ENCODE measurements around the gene CDRT15.
"Not testable (repeated sequence)": the region's sequence is repeated elsewhere in the genome, so short reads cannot be mapped to it uniquely, and the experiment has no call there.

Gene CDRT15

DNA sequence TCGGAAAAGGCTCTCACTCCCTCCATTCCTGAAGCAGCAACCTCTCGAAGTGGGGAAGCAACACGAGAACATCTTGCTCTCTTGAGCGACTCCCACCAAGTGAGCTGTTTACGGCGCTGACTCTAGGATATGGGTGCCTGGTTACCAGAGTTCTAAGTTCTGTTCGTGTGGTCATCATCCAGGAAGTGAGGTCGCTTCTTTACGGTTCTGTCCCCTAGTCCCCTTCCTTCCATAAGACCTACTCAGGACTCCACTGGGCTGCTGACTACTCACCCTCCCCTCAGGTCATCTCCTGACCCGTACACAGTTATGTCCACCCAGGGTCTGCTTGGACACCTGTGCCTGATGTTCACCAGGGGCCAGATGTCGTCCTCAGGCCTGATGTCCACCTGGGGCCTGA is at the start of gene CDRT15:
CDRT15 (minus strand) TSS at position 101 of the 400 bp plus-strand sequence; CDS start at position 72, 29 bp downstream.
- not testable (repeated sequence) for H3K27ac ChIP-seq; DNase-seq (ENCODE audit: low read depth, low spot score)

DNA sequence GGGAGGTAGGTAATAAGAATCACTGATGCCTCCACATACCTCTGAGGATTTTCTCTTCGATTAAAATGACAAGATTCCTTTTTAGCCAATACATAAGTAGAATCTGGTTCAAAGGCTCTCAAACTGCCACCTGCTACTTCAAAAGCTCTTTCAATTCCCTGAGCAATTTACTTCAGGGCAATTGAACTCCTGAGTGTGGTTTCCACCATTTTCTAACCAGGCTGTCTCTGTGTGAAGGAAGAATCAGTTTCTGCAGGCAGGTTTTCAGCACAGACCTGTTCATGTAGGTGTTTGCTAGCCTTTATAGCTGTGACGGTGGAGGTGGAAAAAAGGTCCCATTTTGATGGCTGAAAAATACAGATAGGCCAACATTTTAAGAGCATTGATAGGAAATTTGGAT is 46.1 kb upstream of the CDRT15 start:
- no peak overlapping the region for H3K27ac ChIP-seq
- DNase-seq (ENCODE audit: low read depth, low spot score): no peak

DNA sequence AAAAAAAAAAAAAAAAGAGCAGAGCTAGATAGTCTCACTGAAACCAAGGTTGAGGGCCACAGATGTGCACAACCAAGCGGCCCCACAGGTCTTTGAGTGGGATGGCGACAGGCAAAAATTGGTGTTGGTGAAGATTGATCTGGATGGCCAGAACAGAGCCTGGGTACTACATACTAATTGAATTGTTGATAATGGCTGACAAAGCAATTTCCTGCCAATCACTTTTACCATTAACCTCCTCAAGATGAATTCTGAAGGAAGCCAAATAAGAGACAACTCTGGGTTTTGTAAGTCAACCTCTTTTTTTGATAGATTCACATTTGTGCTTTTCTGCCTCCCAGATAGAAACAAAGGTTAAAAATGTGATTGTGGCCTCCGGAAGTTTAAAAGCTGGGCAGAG is 44.9 kb upstream of the CDRT15 start:
- DNase-seq (ENCODE audit: low read depth, low spot score): no peak
- H3K27ac ChIP-seq: no peak overlapping the region

DNA sequence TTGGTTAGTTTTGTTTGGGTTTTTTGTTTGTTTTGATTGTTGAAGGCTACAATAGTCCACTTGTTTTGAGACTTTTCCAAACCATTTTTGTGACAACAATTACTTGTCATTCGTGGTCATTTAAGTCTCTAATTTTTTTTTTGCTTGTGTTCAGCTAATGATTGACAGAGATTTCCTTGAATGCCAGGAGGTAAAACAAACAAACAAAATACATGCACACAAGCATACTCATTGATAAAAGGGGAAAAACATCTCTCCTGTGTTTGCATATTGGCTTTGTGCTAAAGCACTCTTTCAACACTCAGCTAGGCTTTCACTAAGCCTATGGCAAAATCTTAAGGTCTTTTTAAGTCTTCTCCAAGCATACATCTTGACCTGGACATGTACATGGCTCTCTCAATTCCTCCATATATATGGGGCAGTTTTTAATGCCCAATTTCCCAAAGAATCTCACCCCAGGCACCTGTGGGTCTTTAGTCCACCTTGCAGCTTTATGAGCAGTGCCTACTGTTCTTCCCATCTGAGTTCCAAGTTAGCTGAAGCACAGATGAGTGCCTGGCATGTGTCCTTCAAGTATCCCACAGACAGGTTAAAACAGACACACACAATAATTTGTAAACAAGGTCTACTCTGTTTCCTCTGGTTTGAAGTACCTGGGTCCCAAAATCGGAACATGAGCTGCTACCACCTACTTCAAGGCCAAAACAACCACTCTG is 40.0 kb upstream of the CDRT15 start:
- DNase-seq (ENCODE audit: low read depth, low spot score): no peak
- H3K27ac ChIP-seq: no peak overlapping the region

DNA sequence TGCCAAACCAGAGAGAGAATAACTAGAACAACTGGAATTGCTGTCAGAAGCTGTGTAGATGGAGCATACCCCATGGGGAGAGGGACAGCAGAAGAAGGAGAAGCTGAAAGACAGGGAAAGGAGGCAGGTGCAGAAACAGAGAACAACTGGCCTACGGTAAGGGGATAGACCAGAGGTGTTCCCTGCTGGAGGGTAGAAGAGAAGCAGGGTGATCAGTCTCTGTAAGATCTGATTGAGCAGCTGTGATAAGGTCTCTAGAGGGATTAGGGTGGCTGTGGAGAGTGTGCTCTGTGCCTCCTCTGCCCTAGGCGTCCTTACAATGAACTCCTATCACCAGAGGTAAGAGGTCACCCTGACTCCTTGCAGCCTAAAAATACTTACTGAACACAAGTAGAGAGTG is 33.8 kb upstream of the CDRT15 start:
- H3K27ac ChIP-seq: no peak overlapping the region

DNA sequence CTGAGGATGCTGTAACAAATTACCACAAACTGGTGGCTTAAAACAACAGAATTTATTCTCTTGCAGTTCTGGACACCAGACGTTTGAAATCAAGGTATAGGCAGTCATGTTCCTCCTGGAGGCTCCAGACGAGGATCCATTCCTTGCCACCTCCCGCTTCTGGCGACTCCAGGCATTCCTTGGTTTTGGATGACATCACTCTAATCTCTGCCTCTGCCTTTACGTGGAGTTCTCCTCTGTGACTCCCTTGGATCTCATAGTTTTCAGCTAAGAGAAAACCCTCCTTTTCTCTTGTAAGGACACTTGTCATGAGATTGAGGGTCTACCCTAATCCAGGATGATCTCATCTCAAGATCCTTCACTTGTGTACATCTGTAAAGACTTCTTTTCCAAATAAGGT is 32.8 kb upstream of the CDRT15 start:
- no peak overlapping the region for H3K27ac ChIP-seq
- no peak for DNase-seq (ENCODE audit: low read depth, low spot score)

More for the DNA sequence above, 33.8 kb upstream of the CDRT15 start:
- no peak for DNase-seq (ENCODE audit: low read depth, low spot score)

DNA sequence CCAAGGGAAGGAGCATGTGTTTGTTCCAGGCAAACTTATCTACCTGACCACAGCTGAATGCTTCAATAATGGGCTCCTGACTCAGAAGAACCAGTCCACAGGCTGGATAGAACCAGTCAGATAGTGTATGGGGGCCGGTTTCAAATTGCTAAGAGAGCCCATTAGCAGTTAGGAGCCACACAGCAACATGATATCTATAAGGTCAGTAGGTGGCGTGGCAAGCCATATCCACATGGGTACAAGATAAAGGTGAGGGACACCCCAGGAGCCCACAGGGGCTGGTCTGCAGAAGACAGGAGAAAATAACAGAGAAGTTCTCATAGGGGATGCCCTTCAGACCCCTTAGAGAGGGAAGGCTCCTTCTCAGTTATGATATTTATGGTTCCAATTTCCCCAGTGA is 31.6 kb upstream of the CDRT15 start:
- no peak overlapping the region for H3K27ac ChIP-seq
- DNase-seq (ENCODE audit: low read depth, low spot score): no peak

DNA sequence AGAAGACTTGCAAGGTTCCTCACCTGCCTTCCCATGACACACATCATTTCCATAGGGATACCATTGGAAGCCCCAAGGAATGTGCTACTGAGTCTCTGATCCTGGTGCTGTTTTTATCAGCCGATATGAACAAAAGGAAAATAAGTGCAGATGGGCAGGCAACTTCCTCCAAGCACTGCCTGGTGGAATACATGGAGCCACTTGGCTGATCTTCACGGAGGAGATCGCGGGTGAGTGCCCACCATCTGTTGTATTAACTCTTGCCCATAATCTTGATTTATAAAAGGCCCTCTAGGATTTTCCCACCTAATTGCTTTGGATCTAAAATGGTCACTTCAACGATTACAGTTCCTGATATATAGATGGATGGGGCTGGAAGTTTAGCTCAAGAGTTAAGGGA is 24.7 kb upstream of the CDRT15 start:
- no peak for DNase-seq (ENCODE audit: low read depth, low spot score)
- no peak overlapping the region for H3K27ac ChIP-seq

DNA sequence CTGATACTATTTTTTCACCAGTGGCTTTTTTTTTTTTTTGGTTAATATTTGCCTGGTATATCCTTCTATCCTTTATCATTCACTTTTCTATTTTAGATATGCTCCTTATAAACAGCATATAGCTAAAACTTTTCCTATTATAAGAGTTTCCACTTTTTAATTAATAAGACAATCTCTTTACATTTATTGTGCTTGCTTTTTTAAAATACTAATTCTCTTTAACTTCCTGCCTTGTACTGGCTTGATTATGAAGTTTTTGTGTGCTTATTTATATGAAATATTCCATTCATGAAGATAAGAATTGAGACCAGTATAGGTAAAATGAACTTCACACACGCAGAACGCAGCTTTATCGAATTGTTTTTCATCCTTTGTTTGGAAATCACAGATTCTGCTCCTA is 9.0 kb upstream of the CDRT15 start:
- DNase-seq (ENCODE audit: low read depth, low spot score): no peak
- no peak overlapping the region for H3K27ac ChIP-seq

DNA sequence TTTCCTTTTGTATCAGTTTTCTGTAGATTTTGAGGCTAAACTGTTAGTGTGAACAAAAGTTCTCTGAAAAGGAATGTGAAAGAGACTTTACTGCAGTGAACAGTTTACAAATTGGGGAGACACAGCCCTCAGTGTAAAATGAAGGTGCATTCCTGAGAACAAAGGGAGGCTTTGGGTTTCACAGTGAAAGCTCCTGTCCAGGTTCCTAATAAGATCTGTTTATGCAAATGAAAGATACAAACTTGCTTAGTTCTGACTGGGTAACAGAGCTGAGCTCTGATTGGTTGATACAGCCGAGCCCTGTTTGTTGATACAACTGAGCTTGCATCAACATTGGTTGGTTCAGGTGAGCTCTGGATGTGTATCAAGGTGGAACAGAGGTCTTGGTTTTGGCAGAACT is 8.3 kb upstream of the CDRT15 start:
- DNase-seq (ENCODE audit: low read depth, low spot score): no peak

DNA sequence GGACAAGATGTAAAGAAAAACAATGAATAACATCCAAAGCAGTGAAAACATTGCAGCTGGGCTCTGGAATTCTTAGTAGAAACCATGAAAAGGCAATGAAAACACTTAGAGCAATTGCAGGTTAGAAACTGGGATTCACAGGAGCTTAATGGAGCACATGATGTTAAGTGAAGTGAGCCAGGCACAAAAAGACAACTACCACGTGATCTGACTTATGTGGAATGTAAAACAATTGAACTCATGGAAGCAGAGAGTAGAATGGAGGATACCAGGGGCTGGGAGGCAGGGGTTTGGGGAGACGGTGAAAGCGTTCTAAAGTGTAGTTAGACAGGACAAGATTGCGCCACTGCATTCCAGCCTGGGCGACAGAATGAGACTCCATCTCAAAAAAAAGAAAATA is 2.6 kb upstream of the CDRT15 start:
- not testable (repeated sequence) for H3K27ac ChIP-seq; DNase-seq (ENCODE audit: low read depth, low spot score)

More for the DNA sequence above, 8.3 kb upstream of the CDRT15 start:
- H3K27ac ChIP-seq: no peak overlapping the region

DNA sequence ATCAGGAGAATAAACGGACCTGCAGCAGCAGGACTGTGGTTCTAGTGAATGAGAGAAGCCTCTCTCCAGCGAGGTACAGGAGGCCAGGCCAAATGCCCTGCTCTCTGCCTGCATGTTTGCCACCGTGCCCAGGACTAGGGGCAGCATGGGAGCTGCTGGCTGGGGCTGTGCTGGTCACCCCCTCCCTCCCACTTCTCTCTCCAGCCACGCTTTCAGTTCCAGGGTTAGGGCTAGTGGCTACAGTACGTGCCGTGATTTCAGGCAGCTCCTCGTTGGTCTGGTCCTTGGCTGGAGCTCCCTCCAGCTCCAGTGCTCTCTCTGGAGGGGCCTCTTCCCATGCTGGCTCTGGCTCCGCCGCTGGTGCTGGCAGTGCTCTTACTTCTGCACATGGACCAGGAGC is 630 bp downstream of the CDRT15 start:
- not testable (repeated sequence) for DNase-seq (ENCODE audit: low read depth, low spot score); H3K27ac ChIP-seq

DNA sequence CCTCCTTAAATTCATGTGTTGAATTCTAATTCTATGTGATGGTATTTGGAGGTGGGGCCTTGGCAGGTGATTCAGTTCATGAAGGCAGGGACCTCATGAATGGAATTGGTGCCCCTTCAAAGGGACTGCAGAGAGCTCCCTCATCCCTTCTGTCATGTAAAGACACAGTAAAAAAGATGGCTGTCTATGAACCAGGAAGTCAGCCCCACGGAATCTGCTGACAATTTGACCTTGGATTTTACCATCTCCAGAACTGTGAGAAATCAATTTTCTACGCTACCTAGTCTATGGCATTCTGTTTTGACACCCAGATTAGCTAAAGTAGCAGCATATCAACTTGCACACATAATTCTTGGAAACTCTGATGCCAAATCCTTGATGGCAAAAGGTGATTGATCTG is 1.6 kb downstream of the CDRT15 start:
- H3K27ac ChIP-seq; DNase-seq (ENCODE audit: low read depth, low spot score): not testable (repeated sequence)

DNA sequence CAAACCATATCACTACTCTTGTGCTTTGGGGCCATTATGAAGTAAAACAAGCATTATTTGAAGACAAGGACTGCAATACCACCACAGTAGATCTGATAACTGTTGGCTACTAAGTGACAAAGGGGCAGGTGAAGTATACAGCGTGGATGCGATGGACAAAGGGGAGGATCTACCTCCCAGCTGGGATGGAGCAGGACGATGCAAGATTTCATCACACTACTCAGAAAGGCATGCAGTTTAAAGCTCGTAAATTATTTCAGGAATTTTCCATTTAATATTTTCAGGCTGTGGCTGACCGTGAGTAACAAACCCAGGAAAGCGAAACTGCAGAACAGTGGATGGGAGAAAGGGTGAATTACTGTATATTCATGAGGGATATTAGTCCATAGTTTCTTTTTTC is 5.5 kb downstream of the CDRT15 start:
- H3K27ac ChIP-seq; DNase-seq (ENCODE audit: low read depth, low spot score): not testable (repeated sequence)

DNA sequence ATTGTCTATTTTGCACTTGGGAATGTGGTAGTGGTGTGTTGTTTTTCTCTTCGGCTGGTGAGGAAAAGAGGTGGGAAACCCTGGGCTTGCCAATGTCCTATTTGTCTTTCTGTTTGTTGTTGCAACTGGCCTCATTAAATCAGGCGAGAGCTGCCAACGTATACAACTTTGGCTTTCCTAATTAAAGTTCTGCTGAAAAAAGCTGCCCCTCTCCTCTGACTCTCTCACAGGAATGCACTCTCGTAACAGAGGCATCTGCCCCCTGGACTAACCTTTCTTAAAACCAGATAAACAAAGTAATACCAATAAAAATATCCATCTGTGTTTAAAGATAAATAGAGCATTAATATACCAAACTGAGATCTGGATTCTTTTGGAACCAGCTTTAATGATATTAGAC is 7.8 kb downstream of the CDRT15 start:
- no peak overlapping the region for H3K27ac ChIP-seq
- no peak for DNase-seq (ENCODE audit: low read depth, low spot score)

DNA sequence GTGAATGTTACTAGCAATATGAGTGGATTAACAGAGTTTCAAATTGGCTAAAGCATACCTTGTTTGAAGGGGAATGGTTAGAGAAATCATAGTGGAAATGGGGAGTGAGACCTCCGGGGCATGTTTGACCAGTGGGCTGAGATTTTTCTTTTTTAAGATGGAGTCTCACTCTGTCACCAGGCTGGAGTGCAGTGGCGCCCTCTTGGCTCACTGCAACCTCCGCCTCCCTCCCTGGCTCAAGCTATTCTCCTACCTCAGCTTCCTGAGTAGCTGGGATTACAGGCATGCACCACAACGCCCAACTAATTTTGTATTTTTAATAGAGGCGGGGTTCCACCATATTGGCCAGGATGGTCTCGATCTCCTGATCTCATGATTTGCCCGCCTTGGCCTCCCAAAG is 9.6 kb downstream of the CDRT15 start:
- DNase-seq (ENCODE audit: low read depth, low spot score): no peak

DNA sequence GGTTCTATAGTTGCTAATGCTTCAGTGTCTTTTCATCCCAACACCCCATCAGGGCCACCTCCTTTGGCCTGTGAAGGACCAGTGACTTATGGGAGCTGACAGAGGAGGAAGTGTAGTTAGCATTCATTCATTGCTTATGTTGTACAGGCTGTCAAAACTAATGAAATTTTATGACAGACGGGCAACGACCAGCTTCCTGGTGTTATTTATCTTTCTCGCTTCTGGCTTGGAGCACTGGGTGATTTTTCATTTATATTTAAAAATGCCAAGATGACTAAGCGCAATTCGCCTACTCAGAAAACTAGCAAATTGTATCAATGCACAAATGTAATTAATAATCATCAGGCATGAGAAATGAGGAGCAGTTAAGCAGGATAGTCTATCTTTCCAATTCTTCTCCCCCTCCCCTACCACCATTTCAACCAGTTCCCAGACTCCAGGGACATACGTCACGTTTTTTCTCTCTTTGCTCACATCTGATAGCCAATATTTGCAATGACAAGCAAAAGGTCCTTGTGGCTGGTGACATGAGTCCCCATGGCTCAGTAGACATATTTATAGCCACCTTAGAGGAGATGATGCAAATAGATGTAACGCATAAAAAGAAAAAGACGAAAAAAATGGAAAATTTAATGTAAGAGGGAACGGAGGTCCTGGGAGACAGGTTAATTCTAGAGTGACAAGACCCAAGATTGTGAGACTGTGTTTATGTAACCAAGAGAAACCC is 11.2 kb downstream of the CDRT15 start:
- DNase-seq (ENCODE audit: low read depth, low spot score): no peak
- no peak overlapping the region for H3K27ac ChIP-seq

More for the DNA sequence above, 9.6 kb downstream of the CDRT15 start:
- H3K27ac ChIP-seq: no peak overlapping the region

DNA sequence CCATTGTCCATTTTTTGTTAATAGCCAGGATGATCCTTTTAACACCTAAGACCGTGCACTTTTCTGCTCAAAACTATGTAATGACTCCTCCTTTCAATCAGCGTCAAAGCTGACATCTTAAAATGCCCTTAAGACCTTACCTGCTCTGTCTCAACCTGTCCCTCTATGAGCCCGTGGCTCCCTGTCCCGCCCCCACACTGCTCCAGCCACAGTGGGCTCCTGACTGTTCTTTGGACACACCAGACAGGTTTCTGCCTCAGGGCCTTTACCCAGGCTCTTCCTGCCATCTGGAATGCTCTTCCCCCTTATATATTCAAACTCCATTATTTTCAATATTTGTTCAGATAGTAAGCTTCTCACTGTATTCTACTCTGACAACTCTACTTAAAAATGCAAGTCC is 14.1 kb downstream of the CDRT15 start:
- DNase-seq (ENCODE audit: low read depth, low spot score): no peak
- no peak overlapping the region for H3K27ac ChIP-seq

DNA sequence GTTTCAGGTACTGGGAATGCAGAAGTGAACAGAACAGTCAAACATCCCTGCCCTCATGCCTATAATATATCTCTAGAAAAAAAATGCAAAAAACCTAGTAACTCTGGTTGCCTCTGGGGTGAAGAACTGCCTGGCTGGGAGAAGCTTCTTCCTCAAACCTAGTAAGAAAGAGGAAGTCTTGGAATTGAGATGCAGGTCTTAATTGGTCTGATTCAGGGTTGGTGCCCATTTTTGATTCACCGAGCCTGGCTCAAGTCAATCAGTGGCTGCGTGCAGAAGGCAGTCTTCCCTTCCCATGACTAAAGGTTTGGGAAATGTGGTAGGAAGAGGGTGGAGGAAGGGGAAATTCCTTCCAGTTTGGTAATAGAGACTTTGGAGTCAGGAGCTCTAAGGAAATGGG is 22.4 kb downstream of the CDRT15 start:
- no peak overlapping the region for H3K27ac ChIP-seq
- DNase-seq (ENCODE audit: low read depth, low spot score): no peak

DNA sequence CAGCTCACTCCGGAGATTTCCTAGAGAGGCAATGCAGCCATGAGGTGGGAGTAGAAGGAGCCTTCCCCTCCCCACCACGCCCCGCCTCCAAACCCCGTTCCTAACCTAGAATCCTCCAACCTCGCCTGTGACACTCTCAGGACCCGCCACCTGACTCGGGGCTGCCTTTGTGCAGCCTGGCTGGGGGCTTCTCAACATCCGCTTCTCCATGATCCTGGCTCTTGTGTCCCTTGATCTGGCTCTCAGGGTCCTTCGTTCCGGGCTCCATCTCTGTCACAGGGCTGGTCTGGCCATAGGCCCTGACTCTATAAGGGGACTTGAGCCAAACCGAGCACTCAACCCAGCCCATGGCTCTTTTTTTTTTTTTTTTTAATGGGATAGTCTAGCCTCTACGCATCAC is 24.3 kb downstream of the CDRT15 start:
- no peak overlapping the region for H3K27ac ChIP-seq
- DNase-seq (ENCODE audit: low read depth, low spot score): no peak

DNA sequence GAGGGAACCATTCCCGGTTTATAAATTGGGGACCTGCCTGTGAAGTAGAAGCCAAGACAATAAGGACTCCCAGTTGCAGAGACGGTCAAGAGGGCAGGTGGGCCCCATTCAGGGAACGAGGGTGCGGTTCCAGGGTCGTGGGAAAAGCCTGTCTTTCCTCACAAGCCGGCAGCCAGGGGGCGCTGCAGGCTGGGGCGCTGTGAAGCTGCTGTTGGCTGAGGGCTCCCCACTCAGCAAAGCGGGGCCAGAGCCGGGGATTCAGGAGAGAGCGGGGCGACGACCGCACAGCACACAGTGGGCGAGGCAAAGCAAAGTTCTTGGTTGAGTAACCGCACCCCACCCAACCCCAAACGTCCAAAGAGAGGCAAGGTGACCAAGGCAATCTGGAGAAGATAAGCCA is 24.9 kb downstream of the CDRT15 start:
- H3K27ac ChIP-seq: no peak overlapping the region
- DNase-seq (ENCODE audit: low read depth, low spot score): no peak

DNA sequence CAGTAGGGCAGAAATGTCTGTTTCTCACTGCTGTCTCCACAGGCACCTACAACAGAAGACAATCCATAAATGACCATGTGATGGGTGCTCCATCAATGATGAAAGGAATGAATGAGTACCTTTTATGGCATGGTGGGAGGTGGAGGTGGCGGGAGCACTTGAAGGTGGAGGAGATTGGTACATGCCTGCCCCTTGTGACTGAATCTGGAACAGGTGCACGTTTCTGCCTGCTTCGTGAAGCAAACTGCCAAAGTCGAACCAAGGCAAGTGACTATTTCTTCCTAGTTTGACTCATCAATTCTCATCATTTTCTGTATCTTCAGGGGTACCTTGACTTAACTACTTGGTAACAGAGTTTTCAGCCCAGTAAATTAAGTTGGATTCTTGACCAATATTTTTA is 25.4 kb downstream of the CDRT15 start:
- no peak for DNase-seq (ENCODE audit: low read depth, low spot score)
- no peak overlapping the region for H3K27ac ChIP-seq
